ENCODE data around the gene NIPA2.

- TF ChIP-seq CTCF (IDR thresholded peaks at IDR 0.05) (no peak), POLR2A (IDR thresholded peaks at IDR 0.05; ENCODE audit: low read depth) (no peak), EP300 (IDR thresholded peaks at IDR 0.05) (no peak)
These were observed 55.4 kb downstream of the NIPA2 start for GRCh38 chr15:22893881-22894280.
